ENCODE measurements around the gene NRCAM. TPM values are rescaled to one million over a fixed set of nuclear protein-coding genes. Genes with fewer than 3 reads are reported as not detected.

NRCAM gene
- total RNA-seq, 1 experiment from 2014 or later = 1.1 TPM

DNA sequence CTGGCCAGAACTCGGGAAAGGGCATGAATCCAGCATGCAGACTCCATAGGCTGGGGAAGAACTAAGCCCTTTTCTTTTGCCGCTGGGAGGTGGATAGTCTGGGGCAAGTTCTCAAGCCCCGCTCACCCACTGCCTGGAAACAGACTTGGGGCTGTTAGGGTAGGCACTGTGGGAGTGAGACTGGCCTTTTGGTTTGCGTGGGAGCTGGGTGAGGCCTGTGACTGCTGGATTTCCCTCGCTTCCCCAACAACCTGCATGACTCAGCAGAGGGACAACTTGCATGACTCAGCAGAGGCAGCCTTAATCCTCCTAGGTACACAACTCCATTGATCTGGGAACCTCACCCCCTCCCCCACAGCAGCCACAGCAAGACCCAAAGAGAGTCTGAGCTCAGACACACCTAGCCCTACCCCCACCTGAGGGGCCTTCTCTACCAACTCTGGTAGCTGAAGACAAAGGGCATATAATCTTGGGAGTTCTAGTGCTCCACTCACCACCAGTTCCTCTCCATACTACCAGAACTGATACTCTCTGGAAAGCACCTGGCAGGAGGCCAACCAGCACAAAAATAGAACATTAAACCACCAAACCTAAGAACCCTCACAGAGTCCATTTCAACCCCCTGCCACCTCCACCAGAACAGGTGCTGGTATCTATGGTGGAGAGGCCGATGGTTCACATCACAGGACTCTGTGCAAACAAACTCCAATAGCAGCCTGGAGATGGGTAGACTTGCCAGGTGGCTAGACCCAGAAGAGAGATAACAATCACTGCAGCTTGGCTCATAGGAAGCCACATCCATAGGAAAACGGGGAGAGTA, 244.6 kb downstream of the NRCAM start:
- no TSS peak for BruUV-seq (replicated peaks)
- H3K36me3 Mint-ChIP-seq (ENCODE audit: insufficient read depth, unreplicated experiment) = peaks cover 6% of the 10 kb centered on the region
- no peaks in the 10 kb centered on the region for H3K27me3 Mint-ChIP-seq (ENCODE audit: insufficient read depth, unreplicated experiment)
- peak overlapping the region; percentile 47 for H3K27ac Mint-ChIP-seq (ENCODE audit: low read depth, unreplicated experiment)
- peak; percentile 82 for DNase-seq (ENCODE audit: unreplicated experiment)
- intact Hi-C loops (cut with micrococcal nuclease) = no loop called here
- no peaks in the 10 kb centered on the region for H3K9me3 Mint-ChIP-seq (ENCODE audit: unreplicated experiment)
- ChIA-PET CTCF (interaction anchor here (0.6 to 1.7 kb wide), 2 partner anchors 286 to 1115 kb away, joined by 4 to 6 read pairs; no protein-coding TSS in a partner anchor), POLR2A (interaction anchor here (0.7 kb wide), 2 partner anchors 27 to 652 kb away, joined by 3 to 4 read pairs; no protein-coding TSS in a partner anchor)
- TF ChIP-seq, protein P1, sequence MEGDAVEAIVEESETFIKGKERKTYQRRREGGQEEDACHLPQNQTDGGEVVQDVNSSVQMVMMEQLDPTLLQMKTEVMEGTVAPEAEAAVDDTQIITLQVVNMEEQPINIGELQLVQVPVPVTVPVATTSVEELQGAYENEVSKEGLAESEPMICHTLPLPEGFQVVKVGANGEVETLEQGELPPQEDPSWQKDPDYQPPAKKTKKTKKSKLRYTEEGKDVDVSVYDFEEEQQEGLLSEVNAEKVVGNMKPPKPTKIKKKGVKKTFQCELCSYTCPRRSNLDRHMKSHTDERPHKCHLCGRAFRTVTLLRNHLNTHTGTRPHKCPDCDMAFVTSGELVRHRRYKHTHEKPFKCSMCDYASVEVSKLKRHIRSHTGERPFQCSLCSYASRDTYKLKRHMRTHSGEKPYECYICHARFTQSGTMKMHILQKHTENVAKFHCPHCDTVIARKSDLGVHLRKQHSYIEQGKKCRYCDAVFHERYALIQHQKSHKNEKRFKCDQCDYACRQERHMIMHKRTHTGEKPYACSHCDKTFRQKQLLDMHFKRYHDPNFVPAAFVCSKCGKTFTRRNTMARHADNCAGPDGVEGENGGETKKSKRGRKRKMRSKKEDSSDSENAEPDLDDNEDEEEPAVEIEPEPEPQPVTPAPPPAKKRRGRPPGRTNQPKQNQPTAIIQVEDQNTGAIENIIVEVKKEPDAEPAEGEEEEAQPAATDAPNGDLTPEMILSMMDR (IDR thresholded peaks at IDR 0.05; ENCODE audit: unreplicated experiment) = no peak
- H3K4me3 Mint-ChIP-seq (ENCODE audit: unreplicated experiment) = no peak overlapping the region
- peaks cover 12% of the 10 kb centered on the region for H3K4me1 Mint-ChIP-seq (ENCODE audit: insufficient read depth, unreplicated experiment)

DNA sequence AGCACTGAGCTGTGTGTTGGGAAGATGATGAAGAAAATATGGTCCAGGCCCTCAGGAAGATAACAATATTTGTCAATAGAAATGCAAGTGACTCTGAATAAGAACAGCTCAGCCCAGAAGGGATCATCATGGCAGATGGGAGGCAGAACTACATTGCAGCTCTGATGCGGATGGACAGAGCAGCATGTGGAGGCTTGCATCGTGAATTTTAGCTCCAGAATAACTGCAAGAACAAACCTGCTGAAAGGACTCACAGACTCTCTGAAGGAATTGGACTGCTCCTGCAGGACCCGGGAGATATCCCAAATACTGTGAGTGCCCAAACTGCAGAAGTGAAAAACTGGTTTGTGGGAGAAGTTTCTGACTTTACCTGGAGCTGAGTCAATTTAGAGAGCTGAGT, 245.4 kb downstream of the NRCAM start:
- H3K4me3 Mint-ChIP-seq (ENCODE audit: unreplicated experiment) = no peak overlapping the region
- no peaks in the 10 kb centered on the region for H3K27me3 Mint-ChIP-seq (ENCODE audit: insufficient read depth, unreplicated experiment)
- no peak for DNase-seq (ENCODE audit: unreplicated experiment)
- H3K27ac Mint-ChIP-seq (ENCODE audit: low read depth, unreplicated experiment) = peak overlapping the region; percentile 47
- H3K36me3 Mint-ChIP-seq (ENCODE audit: insufficient read depth, unreplicated experiment) = peaks cover 6% of the 10 kb centered on the region
- ChIA-PET CTCF (interaction anchor here (0.6 to 1.7 kb wide), 2 partner anchors 254 to 286 kb away, joined by 3 to 6 read pairs; no protein-coding TSS in a partner anchor), POLR2A (interaction anchor here (1.0 kb wide), 1 partner anchor 11 kb away, joined by 3 read pairs; no protein-coding TSS in a partner anchor)
- BruUV-seq (replicated peaks) = no TSS peak
- H3K4me1 Mint-ChIP-seq (ENCODE audit: insufficient read depth, unreplicated experiment) = peaks cover 12% of the 10 kb centered on the region
- intact Hi-C loops (cut with micrococcal nuclease) = no loop called here
- no peaks in the 10 kb centered on the region for H3K9me3 Mint-ChIP-seq (ENCODE audit: unreplicated experiment)
- TF ChIP-seq, protein P1 (IDR thresholded peaks at IDR 0.05; ENCODE audit: unreplicated experiment) = no peak

DNA sequence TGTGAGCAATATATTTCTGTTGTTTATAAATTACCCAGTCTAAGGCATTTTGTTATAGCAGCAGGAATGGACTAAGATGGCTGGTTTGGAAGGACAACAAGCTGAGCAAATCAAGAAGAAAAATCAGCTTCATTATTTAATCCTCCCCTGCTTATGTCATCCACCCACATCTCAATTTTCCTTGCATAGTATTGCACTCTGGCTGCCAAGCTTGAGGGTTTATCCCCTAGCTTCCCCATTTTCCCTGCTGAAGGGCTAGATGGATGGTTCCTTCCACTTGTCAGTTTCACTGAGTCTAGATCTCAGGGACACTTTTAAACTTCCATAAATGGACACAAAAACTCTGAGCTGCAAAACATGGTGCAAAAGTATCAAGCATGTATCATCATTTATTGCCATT, 250.9 kb downstream of the NRCAM start:
- intact Hi-C loops (cut with micrococcal nuclease) = no loop called here
- Mint-ChIP-seq H3K27ac (ENCODE audit: low read depth, unreplicated experiment) (no peak overlapping the region), H3K4me3 (ENCODE audit: unreplicated experiment) (no peak overlapping the region), H3K36me3 (ENCODE audit: insufficient read depth, unreplicated experiment) (no peaks in the 10 kb centered on the region), H3K9me3 (ENCODE audit: unreplicated experiment) (no peaks in the 10 kb centered on the region), H3K27me3 (ENCODE audit: insufficient read depth, unreplicated experiment) (no peaks in the 10 kb centered on the region), H3K4me1 (ENCODE audit: insufficient read depth, unreplicated experiment) (no peaks in the 10 kb centered on the region)
- TF ChIP-seq, protein P1 (IDR thresholded peaks at IDR 0.05; ENCODE audit: unreplicated experiment) = no peak
- DNase-seq (ENCODE audit: unreplicated experiment) = no peak
- BruUV-seq (replicated peaks) = no TSS peak
- ChIA-PET CTCF (interaction anchor here (0.6 to 2.2 kb wide), 2 partner anchors 11 to 292 kb away, joined by 3 to 7 read pairs; no protein-coding TSS in a partner anchor), POLR2A (no interaction called here)

DNA sequence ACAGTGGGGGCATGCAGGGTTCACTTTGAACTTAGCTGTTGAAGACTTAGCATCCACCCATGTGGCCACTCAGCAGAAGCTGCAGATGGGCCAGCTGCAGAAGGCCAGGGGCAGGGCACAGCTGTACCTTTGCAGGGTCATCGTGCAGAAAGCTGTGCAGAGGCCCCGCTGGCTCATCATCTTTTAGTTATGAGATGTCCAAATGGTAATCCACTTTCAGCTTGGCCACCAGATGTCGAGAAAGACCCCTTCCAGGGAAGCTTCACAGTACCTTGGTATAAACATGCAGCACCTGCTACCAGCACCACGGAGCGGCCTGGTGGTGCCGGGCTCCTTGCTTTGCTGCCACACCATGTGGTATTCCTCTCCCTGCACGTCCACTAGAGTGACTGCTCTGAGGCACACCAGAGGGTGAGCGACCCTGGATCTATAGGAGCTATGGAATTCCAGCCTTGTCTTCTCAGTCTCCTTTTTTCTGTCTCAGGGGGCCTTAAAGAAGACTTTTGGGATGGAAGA, 251.9 kb downstream of the NRCAM start:
- Mint-ChIP-seq H3K4me1 (ENCODE audit: insufficient read depth, unreplicated experiment) (no peaks in the 10 kb centered on the region), H3K4me3 (ENCODE audit: unreplicated experiment) (no peak overlapping the region), H3K27me3 (ENCODE audit: insufficient read depth, unreplicated experiment) (no peaks in the 10 kb centered on the region), H3K27ac (ENCODE audit: low read depth, unreplicated experiment) (no peak overlapping the region), H3K9me3 (ENCODE audit: unreplicated experiment) (no peaks in the 10 kb centered on the region), H3K36me3 (ENCODE audit: insufficient read depth, unreplicated experiment) (no peaks in the 10 kb centered on the region)
- no peak for DNase-seq (ENCODE audit: unreplicated experiment)
- ChIA-PET POLR2A (interaction anchor here (0.7 kb wide), 2 partner anchors 9 to 236 kb away, joined by 3 to 4 read pairs; no protein-coding TSS in a partner anchor), CTCF (interaction anchor here (1.1 kb wide), 1 partner anchor 10 kb away, joined by 4 read pairs; no protein-coding TSS in a partner anchor)
- intact Hi-C loops (cut with micrococcal nuclease) = no loop called here
- BruUV-seq (replicated peaks) = no TSS peak
- TF ChIP-seq, protein P1 (IDR thresholded peaks at IDR 0.05; ENCODE audit: unreplicated experiment) = no peak

Measured in MCF 10A (cell line).